NCI-H146 treated with DMSO at 0.1 percent for 48 hours (cell line): ENCODE results near the gene GPR162.

Experiments used
- DNase-seq: peaks from one replicate; lab custom pipeline; 2025; ENCODE audit not compliant: unreplicated experiment; lab: John Stamatoyannopoulos, UW

The GPR162 gene

DNA sequence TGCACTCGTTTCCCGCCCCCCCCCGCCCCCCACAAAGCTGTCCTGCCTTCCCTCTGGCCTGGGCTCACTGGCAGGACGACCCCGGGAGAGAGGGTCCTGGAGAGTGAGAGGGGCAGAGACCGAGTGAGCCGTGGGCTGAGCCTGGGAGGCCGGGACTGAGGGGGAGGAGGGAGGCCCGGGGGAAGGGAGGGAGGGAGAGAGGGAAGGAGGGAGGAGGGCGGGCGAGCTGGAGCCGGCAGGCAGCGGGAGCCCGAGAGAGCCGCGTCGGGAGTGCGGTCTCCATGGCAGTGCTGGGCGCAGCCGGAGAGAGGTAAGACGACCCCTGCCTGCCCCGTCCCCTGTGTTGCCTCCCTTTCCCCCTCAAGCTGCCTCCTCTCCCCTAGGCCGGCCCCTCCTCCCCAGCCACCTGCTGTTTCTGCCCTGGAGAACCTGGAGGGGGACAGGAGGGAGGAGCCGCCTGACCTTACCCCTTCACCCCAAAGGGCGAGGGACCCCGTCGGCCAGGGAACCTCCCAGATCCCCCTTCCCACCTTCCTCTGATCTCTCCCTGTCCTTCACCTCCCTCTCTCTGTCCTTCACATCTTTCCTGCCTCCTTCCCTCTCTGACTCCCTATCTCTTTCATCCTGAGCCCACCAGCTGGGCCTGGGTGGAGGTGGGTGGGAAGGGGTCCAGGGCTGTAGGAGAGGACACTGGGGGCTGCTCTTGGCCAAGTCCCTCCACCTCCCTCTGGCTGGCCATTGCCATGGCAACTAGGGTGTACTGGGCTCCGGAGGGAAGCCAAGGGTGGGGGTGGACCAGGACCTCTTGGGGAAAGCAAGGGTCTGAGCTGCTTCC is at the start of gene GPR162:
TSS of gene GPR162 (plus strand) at position 231 of the 835 bp plus-strand sequence. CDS start 2,078 bp downstream, outside the sequence.
- DNase-seq, result peak; percentile 57

DNA sequence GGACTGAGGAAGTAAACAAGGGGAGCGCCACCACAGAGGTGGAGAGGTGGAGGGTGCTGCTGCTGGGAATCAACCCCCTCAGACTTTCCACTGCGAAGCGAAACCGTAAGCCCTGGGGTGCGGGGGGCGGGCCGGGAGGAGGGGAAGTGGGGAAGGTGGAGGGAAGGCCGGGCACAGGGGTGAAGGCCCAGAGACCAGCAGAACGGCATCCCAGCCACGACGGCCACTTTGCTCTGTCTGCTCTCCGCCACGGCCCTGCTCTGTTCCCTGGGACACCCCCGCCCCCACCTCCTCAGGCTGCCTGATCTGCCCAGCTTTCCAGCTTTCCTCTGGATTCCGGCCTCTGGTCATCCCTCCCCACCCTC is 49.3 kb upstream of the GPR162 start, which contains the start of gene LAG3:
TSS of gene LAG3 (plus strand) at position 190 of the 365 bp plus-strand sequence. CDS start 333 bp downstream, outside the sequence.
- DNase-seq, result no peak

GRCh38 chr12:6772726-6773589 is 48.7 kb upstream of the GPR162 start:
- no peak for DNase-seq

- no peak for DNase-seq
These were observed 47.9 kb upstream of the GPR162 start for GRCh38 chr12:6773590-6774351.

- no peak for DNase-seq
These were observed 47.0 kb upstream of the GPR162 start for GRCh38 chr12:6774499-6775062.

DNA sequence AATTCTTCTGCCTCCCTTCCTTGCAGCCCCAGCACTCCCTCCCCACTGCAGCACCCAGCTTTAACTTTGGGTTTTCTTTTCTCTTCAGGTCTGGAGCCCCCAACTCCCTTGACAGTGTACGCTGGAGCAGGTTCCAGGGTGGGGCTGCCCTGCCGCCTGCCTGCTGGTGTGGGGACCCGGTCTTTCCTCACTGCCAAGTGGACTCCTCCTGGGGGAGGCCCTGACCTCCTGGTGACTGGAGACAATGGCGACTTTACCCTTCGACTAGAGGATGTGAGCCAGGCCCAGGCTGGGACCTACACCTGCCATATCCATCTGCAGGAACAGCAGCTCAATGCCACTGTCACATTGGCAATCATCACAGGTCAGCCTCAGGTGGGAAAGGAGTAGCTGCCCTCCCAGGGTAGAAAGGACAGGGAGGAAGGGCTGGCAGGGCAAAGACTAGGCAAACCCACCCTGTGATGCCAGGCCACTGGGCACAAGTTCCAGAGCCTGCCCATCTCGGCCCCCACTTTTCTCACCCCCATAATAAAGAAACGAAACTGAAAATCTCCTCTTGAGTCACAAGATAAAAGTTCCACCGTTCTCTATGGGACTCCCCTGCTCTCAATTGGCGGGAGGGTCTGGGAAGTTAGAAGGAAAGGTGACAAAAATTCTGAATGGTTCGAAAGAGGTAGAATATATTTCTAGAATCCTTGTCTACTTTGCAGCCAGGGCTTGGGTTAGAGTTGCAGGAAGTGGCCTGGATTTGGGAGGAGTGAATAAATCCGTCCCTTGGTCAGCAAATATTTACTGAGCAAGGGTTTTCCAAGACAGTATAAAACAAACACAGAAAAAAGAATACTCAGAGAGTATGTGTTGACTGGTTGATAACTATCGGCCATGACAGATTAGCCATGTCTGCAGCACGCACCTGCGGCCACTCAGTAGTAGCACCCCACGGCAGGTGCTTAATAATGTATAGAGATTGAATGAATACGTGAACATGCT is 46.1 kb upstream of the GPR162 start:
- DNase-seq, result no peak

DNA sequence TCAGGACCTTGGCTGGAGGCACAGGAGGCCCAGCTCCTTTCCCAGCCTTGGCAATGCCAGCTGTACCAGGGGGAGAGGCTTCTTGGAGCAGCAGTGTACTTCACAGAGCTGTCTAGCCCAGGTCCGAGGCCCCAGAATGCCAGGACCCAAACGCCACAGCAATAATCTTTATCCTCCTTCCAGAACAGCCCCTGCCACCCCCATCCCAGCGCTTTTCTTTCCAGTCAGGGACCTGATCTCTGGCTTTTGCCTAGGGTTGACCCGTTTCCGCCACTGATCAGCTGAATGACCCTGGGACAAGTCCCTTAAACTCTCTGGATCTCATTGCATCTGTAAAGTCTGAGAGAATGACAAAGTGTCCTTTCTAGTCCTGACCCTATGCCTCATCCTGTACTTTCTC is 44.2 kb upstream of the GPR162 start:
- DNase-seq, result no peak

- no peak for DNase-seq
These were observed 43.4 kb upstream of the GPR162 start for GRCh38 chr12:6778217-6778573.

- DNase-seq, result peak; percentile 96
These were observed 42.8 kb upstream of the GPR162 start for GRCh38 chr12:6778574-6779550.

GRCh38 chr12:6779708-6780432 is 41.8 kb upstream of the GPR162 start:
- no peak for DNase-seq

- DNase-seq, result no peak
These were observed 41.0 kb upstream of the GPR162 start for GRCh38 chr12:6780573-6780972.

DNA sequence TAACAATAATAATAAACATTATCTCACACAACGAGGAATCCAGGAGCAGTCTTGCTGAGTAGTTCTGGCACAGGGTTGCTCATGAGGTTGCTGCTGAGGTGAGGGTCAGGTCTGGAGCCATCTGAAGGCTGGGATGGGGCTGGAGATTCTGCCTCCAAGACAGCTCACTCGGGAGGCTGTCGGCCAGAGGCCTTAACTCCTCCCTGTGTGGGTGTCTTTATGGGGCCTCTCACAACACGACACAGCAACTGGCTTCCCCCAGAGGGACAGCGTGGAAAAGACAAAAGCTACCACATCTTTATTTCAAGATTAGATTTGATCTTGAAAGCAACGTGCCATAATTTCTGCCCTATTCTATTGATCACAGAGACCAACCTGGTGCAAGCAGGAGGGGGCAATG is 39.5 kb upstream of the GPR162 start:
- no peak for DNase-seq

DNA sequence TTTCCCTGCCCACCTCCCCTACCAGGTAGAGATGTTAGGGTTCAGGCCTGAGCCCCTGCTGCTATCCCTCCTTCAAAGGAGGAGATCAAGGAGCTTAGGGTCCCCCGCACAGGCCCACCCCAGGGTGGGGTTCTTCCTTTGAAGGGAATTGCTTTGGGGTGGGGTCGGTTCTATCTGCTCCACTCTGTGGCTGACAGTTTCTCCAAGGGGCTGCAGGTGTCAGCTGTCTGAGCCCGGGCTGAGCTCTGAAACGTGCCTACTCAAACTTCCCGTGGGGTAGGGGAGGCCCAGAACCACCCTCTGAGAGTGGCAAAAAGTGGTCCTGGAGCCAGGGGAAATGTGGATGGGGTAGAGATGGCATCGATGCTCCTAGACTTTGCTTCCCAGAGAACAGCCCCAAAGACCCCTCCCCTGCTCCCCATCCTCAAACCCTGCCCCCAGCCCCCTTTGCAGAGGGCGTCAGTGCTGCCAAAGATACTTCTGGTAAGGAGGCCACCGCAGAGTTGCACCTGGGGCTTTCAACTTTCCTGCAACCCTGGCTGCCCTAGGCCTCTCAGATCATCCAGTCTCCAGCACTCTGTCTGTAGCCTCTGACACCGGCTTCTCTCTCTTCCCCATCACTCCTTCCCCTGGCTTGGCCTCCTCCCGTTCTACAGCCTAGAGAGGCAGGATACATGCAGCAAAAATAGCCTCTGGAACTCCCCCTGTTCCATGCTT is 38.6 kb upstream of the GPR162 start:
- DNase-seq, result no peak

GRCh38 chr12:6783828-6784227 is 37.8 kb upstream of the GPR162 start:
- no peak for DNase-seq

DNA sequence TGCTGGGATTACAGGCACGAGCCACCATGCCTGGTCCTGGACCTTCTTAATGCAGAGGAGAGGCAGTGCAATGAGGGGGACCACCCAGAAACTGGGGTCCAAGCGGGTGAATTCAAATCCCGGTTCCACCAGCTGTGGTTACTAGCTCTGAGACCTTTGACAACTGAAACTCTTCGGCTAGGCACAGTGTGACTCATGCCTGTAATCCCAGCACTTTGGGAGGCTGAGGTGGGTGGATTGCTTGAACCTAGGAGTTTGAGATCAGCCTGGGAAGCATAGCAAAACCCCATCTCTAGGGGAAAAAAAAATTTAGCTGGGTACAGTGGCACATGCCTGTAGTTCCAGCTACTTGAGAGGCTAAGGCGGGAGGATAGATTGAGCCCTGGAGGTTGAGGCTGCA is 37.3 kb upstream of the GPR162 start:
- no peak for DNase-seq

DNA sequence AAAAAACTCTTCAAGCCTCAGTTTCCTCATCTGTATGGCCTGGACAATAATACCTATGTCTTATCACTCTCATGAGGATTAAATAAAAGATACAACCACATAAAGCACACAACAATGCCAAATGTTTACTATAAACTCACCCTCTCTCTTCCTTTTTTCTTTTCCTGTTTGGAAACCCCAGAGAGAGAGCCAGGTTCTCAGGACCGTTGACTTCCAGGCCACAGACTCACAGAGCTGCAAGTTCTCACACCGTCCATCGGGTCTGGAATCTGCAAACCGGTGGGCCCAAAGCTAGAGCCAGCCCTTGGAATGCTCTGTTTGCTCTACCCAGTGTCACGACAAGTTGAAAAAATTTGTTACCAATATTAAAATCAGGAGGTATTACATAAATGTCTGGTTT is 36.9 kb upstream of the GPR162 start:
- DNase-seq, result no peak

GRCh38 chr12:6786416-6787094 is 35.1 kb upstream of the GPR162 start:
- no peak for DNase-seq
